T1000 (cell line): Measurements from ENCODE around the gene HMOX1.
"Not testable (repeated sequence)": the region's sequence is repeated elsewhere in the genome, so short reads cannot be mapped to it uniquely, and the experiment has no call there.

ENCODE experiments used
- DNase-seq: peaks from one replicate; lab custom pipeline; 2025; ENCODE audit warnings: mixed read lengths; lab: John Stamatoyannopoulos, UW

HMOX1 gene

DNA sequence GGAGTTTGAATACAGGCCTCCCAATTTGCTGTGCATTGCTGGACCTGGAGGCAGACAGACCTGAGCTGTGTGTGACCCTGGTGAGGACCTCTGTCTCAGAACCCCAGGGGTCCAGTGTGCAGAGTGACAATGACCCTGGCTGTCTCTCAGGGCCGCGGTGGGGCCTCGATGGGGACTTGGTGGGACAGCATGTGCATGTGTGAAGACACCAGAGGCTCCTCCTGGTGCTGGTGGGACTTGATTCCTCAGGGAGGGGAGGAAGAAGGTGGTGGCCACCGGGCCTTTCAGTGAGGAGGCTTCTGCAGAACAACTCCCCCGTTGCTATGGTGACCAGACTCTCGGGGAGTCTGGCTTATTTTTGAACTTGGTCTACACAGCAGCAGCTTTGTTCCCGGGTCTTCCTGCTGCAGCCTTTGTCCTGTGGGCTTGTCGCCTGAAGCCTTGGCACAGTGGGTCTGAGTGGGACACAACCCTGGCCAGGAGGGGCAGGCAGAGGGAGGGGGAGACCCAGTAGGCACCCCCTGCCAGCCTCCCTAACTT, 54.4 kb downstream of the HMOX1 start:
- no peak for DNase-seq

DNA sequence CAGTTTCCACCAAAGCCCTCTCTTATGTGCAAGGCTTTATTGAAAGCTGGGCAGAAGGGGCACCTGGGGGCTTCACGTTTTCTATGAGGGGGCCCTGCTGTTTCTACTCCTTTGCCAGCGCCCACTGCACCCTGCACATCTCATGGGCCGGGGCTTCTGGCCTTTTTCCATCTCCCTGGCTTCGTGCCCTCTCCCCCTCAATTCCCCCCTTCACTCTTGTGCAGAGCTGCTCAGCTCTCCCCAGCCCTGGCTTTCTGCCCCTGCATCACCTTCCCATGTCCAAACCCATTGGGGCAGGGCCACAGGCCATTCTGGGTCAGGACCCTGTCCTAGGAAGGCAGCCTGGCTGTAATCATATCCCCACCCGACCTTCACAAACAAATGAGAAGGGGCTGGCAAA, 55.5 kb downstream of the HMOX1 start:
- no peak for DNase-seq

DNA sequence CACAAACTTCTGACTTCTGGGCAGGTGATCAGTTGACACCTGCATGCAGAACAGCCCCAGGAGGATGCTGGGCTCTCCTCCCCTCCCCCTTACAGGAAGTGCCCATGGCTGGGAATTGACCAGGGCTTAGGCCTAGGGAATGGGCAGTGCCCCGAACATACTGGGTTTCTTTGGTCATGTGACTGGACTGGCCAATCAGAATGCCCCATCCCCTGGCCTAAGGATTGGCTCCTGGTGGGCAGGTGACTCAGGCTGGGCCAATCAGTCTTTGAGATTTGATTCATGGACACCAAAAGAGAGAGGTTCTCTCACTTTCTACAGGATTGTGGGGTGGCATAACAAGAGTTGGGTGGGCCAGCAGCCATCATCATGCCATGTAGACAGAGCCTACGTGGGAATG, 56.2 kb downstream of the HMOX1 start:
- no peak for DNase-seq

DNA sequence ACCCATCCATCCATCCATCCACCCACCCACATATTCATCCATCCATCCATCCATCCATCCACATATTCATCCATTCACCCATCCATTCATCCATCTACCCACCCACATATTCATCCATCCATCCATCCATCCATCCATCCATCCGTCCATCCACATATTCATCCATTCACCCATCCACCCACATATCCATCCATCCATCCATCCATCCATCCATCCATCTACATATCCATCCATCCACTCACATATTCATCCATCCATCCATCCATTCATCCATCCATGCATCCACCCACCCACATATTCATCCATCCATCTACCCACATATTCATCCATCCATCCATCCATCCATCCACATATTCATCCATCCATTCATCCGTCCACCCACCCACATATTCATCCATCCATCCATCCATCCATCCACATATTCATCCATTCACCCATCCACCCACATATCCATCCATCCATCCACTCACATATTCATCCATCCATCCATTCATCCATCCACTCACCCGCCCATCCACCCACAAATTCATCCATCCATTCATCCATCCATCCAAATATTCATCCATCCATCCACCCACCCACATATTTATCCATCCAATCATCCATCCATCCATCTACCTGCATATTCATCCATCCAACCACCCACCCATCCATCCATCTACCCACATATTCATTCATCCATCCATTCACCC, 57.9 kb downstream of the HMOX1 start:
- DNase-seq = not testable (repeated sequence)

DNA sequence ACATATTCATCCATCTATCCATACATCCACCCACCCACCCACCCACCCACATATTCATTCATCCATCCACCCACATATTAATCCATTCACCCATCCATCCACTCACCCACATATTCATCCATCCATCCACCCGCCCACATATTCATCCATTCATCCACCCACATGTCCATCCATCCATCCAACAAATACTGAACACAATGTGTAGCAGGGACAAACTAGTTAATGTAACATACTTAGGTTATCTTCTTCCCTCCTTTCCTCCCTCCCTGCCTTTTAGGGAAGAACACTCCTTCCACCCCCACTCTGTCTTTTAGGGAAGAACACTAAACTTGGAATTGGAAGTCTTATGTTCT, 58.4 kb downstream of the HMOX1 start:
- DNase-seq = no peak

GRCh38 chr22:35440129-35440528, 59.2 kb downstream of the HMOX1 start:
- DNase-seq = no peak

DNA sequence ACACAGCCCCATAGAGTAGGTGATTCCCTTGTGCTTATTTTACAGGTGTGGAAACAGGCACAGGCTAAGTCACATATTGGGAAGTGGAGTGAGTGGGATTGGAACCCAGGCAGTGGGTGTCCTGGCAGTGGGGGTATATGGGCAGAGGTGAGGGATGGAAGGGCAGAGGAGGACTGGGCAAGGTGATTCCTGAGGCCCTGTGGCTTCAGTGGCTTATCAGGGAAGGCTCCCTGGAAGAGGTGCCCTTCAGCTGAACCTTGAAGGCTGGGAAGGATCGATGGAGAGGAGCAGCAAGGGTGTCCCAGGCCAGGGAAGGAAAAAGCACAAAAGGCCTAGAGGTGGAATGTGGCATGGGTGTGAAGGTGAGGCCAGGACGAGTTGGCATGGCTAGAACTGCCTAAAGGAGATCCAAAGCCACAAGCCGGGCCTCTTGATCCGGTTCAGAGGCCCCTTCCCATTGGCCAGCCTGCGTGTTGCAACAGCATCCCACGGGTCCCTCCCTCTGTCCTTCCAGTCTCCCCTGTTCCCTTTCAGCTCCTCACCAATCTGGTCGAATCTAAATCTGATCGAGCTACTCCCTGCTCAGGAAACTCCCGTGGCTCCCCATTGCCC, 60.7 kb downstream of the HMOX1 start:
- no peak for DNase-seq

GRCh38 chr22:35442471-35442870, 61.6 kb downstream of the HMOX1 start:
- no peak for DNase-seq

GRCh38 chr22:35443338-35443737, 62.4 kb downstream of the HMOX1 start:
- no peak for DNase-seq
